ENCODE data around the gene RAB36.

- TF ChIP-seq CTCF (IDR thresholded peaks at IDR 0.05 in 8 of 11, conservative IDR thresholded peaks at IDR 0.05 in 3 of 11) (no peak), POLR2AphosphoS5 (IDR thresholded peaks at IDR 0.05) (no peak), POLR2A (IDR thresholded peaks at IDR 0.05) (no peak)
These were observed 4.9 kb upstream of the RAB36 start for GRCh38 chr22:23140385-23140784.

Data from spleen (tissue), 7 donors.